GM18861 (cell line): Measurements from ENCODE around the gene IL31.
A peak's percentile ranks its signal among the peaks of the same experiment; 100 is the strongest.
"Not testable (repeated sequence)": the region's sequence is repeated elsewhere in the genome, so short reads cannot be mapped to it uniquely, and the experiment has no call there.

Experiments used
- ATAC-seq: cut with Tn5 transposase; IDR thresholded peaks from one replicate; pipeline ENCODE4 v1.9.1; 2021; ENCODE audit not compliant: unreplicated experiment

IL31 gene

GRCh38 chr12:122194804-122195203, 20.8 kb upstream of the IL31 start:
- no peak for ATAC-seq

DNA sequence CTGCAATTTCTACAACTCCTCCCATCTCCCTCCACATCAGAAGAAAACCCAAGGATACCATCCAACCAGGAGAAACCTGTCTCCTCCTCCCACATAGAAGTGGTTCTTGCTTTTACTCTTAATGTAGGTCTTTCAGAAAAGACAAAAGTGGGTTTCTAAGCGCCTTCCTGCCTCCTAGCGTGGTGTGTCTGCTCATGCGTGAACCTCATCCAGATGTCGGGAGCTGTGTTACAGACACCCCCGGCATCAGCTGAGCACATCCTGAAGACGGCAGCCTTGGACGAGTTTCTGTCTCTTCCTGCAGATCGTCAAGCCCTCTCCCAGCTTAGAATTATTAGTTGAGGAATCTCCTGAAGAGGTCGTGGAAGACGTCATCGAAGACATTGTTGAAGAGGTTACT, 18.4 kb upstream of the IL31 start:
- no peak for ATAC-seq

- peak; percentile 57 for ATAC-seq
Observed at GRCh38 chr12:122190842-122191668, 17.0 kb upstream of the IL31 start.

- no peak for ATAC-seq
Observed at GRCh38 chr12:122189626-122190475, 15.8 kb upstream of the IL31 start.

GRCh38 chr12:122187466-122187865, 13.4 kb upstream of the IL31 start:
- no peak for ATAC-seq

DNA sequence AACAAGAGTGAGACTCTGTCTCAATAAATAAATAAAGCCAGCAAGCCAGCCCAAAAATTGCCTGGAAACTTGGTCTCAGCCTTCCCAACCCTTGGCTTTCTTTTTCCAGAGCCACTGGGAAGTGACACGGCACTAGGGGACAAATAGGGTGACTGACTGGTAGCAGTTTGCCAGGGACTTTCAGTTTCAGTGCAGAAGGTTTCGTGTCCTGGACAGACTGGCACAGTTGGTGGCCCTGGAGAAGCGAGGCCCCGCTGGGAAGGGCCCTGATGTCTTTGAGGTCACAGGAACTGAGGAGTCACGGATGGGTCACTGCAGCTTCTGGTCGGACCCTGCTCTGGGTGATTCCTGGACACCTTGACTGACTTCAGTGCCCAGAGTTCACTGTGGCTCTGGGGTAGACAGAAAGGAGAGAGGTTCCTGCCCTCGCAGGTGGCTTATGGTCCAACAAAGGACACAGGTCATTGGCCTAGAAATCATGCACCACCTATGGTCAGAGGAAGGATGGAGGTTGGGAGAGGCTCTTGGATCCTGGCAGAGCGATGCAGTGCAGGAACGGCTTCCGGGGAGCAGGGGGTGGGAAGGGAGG, 11.6 kb upstream of the IL31 start:
- ATAC-seq: no peak

DNA sequence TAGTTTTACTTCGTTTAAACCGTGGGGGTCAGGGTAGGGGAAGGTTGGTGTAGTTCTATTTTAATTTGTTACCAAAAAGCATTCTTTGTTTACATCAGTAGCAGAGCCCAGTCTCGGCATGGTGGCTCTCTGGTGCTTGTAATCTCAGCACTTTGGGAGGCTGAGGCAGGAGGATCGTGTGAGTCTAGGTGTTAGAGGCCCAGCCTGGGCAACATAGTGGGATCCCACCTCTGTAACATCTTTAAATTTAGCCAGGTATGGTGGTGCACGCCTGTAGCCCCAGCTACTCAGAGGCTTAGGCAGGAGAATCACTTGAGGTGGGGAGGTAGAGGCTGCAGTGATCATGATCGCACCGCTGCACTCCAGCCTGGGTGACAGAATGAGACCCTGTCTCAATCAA, 11.1 kb upstream of the IL31 start:
- ATAC-seq: no peak

- no peak for ATAC-seq
Observed at GRCh38 chr12:122184517-122184916, 10.5 kb upstream of the IL31 start.

DNA sequence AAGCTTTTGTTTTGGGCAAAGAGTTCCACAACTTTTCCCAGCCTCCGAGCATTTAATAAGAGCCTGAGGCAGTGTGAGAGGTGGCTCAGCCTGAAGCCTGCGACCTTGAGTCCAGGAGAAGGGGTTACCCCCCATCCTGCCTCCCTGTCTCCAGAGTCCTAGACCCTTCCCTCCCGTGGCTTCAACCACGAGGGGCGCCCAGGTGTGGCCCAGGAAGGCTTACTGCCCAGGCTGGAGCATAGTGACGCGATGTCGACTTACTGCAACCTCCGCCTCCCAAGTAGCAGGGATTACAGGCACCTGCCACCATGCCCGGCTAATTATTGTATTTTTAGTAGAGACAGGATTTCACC, 9.5 kb upstream of the IL31 start:
- ATAC-seq: no peak

GRCh38 chr12:122182887-122183587, 9.0 kb upstream of the IL31 start, which contains the start of gene LRRC43:
Gene LRRC43 (plus strand): TSS chr12:122183123. CDS start chr12:122183145, 22 bp downstream.
- ATAC-seq: no peak

DNA sequence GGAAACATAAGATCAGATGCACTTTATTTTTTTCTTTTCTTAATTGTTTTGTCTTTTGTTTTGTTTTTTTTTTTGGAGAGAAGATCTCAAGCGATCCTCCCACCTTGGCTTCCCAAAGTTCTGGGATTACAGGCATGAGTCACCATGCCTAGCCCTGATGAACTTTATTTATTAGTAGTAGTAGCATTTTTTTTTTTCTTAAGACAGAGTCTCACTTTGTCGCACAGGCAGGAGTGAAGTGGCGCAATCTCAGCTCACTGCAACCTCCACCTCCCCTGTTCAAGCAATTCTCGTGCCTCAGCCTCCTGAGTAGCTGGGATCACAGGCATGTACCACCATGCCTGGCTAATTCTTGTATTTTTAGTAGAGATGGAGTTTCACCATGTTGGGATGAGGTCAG, 2.5 kb upstream of the IL31 start:
- ATAC-seq: not testable (repeated sequence)

GRCh38 chr12:122172262-122172939, 1.6 kb downstream of the IL31 start:
- no peak for ATAC-seq

- ATAC-seq: no peak
Observed at GRCh38 chr12:122171399-122171798, 2.6 kb downstream of the IL31 start.

DNA sequence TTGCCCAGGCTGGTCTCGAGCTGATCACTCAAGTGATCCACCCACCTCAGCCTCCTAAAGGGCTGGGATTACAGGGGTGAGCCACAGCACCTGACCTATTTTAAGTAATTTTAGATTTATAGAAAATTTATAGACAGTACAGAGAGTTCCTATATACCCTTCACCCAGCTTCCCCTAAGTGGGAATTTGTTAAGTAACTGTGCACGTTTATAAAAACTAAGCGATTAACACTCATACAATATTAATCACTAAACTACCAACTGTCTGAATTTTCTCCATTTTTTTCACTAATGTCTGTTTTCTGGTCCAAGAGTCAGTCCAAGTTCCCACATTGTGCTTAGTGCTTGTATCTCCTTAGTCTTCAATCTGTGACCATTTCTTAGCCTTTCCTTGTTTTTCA, 5.5 kb downstream of the IL31 start:
- no peak for ATAC-seq

DNA sequence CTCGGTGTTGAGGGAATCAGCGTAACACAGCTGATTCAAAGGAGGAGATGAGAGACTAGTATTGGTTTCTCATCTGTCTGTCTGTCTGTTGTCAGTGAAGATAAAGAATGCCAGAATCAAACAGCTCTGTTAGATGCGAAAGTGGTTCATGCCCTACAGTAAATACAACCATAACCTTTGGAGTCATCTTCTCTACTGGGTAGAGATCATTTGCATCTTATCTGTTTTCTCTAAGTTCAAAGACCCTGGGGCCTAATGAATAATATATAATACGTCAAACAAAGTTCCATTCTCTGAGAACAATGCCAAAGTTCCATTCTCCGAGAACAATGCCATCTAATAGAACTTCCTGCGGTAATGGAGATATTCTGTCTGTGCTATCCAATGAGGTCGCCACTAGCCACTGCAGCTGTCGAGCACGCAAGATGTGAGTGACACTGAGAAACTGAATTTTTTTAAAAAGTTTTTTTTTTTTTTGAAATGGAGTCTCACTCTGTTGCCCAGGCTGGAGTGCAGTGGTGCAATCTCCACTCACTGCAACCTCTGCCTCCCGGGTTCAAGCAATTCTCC, 6.6 kb downstream of the IL31 start:
- ATAC-seq: no peak

DNA sequence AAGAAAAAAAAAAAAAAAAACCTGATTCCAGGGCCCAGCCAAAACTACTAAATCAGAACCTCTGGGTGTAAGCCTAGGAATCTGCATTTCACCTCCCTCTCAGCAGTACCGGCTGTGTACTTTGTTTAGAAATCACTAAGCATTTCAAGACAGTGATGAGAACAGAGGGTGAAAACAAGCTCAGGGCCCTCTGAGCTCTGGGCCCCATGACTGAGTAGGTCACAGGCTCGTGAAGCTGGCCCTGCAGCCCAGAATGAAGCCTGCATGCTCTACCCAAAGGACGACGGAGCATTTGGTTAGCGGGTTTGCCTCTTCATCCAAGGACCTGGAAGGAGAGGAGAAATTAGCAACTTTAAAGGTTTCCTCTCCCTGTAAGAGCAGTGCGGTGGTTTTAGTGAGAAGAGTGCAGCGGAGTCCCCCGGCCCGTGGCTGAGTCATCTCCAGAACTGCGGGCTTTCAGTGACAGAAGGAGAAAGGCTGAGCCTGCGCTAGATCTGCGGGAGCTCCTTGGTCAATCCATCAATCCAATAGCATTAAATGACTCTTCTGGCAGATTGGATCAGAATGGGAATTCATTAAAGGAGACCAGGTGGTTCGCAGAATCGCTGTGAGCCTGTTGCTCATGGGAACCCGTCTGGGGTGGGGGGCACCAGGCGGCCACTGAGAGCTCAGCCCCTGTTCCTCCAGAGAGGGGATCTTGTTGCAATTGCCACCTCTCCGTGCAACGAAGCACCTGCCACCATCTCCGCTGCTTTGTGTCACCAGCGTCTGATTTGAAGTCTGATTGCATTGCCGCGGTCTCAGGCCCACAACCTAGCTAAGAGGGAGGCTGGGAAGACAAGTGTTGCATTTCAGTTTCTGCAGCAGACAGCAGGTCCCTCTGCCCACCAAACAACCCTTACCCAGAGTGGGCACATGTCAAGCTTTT, 7.3 kb downstream of the IL31 start:
- ATAC-seq: no peak

- ATAC-seq: no peak
Observed at GRCh38 chr12:122162976-122163375, 11.0 kb downstream of the IL31 start.

DNA sequence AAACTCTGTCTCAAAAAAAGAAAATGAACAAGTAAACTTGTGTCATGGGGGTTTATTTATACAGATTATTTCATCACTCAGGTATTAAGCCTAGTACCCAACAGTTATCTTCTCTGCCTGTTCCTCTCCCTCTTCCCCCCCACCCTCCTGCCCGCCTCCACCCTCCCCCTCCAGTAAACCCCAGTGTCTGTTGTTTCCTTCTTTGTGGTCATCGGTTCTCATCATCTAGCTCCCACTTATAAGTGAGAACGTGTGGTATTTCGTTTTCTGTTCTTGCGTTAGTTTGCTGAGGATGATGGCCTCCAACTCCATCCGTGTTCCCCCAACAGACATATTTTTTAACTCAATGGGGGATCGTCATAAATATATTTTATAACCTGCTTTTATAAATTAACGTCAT, 12.3 kb downstream of the IL31 start:
- no peak for ATAC-seq

- no peak for ATAC-seq
Observed at GRCh38 chr12:122160761-122161160, 13.3 kb downstream of the IL31 start.
